Tibial artery (tissue), 4 donors: ENCODE measurements around the gene MICAL2.
A peak's percentile ranks its signal among the peaks of the same experiment; 100 is the strongest.

Experiments
- DNase-seq, 2 donors: peaks; one replicate each; pipeline ENCODE4 v3.0.0-alpha.2; 2019
- H3K27ac ChIP-seq, 2 donors: fragments of 200-600 bp; sonication (generic) in 1 of 2; 1 replicate in 1 of 2; 2 replicates in 1 of 2; pipeline ENCODE4 v1.5.1; 2018 to 2019; ENCODE audit warnings: mild to moderate bottlenecking in 1 of 2
- H3K27me3 ChIP-seq, 2 donors: fragments of 200-600 bp; sonication (generic) in 1 of 2; one replicate each; pipeline versions ENCODE4 v1.5.1 to v1.6.0; 2016 to 2019
- H3K36me3 ChIP-seq, 3 donors: fragments of 200-600 bp; sonication (generic) in 2 of 3; one replicate each; pipeline ENCODE4 v1.5.1; 2016 to 2019; ENCODE audit warnings: mild to moderate bottlenecking in 2 of 3
- H3K4me1 ChIP-seq, 4 donors: fragments of 200-600 bp; sonication (generic) in 2 of 4; 1 replicate in 3 of 4; 2 replicates in 1 of 4; pipeline ENCODE4 v1.5.1; 2016 to 2019
- H3K4me3 ChIP-seq, 2 donors: fragments of 200-600 bp; sonication (generic) in 1 of 2; 1 replicate in 1 of 2; 2 replicates in 1 of 2; pipeline ENCODE4 v1.5.1; 2018 to 2019; ENCODE audit warnings: mild to moderate bottlenecking in 2 of 2
- H3K9me3 ChIP-seq, 3 donors: fragments of 200-600 bp; sonication (generic) in 1 of 3; one replicate each; pipeline ENCODE4 v1.5.1; 2016 to 2019
- intact Hi-C: fragments of 100-400 bp; cut with DNase I; formaldehyde crosslinking; loops from one replicate; pipeline ENCODE4 v1.15.0; 2023; ENCODE audit warnings: low total_unique reads
- TF ChIP-seq, protein P1 (sequence below), 2 experiments: fragments of 200-600 bp in 1 of 2; fragments of 450-650 bp in 1 of 2; IDR thresholded peaks; one replicate each; pipeline ENCODE4 v1.5.1; 2017 to 2019; ENCODE audit warnings: antibody characterized with exemption in 2 of 2, mild to moderate bottlenecking in 1 of 2, moderate library complexity in 1 of 2

MICAL2 gene

DNA sequence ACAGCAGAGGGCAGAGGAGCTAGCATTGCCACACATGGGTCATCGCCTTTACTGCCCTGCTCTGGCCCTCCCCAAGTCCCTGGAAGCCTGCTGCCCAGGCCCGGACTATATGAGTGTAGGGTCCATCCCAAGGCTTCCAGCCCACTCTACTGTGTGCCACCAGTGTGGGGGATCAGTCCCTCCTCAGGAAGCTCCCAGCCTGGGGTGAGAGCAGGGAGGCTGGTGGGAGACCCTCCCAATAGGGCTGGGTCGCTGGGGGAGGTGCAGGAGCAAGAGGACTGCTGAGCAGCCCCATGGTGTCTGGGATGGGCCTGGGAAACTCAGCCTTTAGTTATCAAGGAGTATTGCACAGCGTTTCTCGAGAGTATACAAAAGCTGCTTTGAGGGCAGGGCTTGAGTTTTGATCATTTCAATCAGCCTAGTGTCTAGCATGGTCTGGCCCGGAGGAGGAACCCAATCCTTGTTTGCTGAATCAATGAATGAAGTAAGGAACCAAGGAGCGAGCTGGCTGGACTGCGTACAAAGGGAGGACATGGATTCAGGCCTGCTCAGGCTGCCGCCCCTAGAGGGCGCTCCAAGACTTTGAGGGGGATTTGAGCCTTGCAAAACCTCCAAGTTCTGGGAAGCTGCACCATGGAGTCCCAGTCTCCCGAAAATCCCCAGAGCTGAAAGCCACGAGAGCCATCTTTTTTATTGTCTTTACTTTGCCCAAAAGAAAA lies 178.0 kb downstream of the MICAL2 start:
- H3K36me3 ChIP-seq, result no peaks in the 10 kb centered on the region
- no peak overlapping the region for H3K4me3 ChIP-seq
- H3K27me3 ChIP-seq, result no peaks in the 10 kb centered on the region
- intact Hi-C loops, result no loop called here
- TF ChIP-seq, protein P1, sequence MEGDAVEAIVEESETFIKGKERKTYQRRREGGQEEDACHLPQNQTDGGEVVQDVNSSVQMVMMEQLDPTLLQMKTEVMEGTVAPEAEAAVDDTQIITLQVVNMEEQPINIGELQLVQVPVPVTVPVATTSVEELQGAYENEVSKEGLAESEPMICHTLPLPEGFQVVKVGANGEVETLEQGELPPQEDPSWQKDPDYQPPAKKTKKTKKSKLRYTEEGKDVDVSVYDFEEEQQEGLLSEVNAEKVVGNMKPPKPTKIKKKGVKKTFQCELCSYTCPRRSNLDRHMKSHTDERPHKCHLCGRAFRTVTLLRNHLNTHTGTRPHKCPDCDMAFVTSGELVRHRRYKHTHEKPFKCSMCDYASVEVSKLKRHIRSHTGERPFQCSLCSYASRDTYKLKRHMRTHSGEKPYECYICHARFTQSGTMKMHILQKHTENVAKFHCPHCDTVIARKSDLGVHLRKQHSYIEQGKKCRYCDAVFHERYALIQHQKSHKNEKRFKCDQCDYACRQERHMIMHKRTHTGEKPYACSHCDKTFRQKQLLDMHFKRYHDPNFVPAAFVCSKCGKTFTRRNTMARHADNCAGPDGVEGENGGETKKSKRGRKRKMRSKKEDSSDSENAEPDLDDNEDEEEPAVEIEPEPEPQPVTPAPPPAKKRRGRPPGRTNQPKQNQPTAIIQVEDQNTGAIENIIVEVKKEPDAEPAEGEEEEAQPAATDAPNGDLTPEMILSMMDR (IDR thresholded peaks at IDR 0.05), result peak; percentile 71 to 85
- DNase-seq, result peak; percentile 84 to 93
- peak overlapping the region; percentile 75 to 91 for H3K27ac ChIP-seq
- no peaks in the 10 kb centered on the region for H3K9me3 ChIP-seq
- peaks cover 8 to 48% (median 35%) of the 10 kb centered on the region in 4 donors for H3K4me1 ChIP-seq

DNA sequence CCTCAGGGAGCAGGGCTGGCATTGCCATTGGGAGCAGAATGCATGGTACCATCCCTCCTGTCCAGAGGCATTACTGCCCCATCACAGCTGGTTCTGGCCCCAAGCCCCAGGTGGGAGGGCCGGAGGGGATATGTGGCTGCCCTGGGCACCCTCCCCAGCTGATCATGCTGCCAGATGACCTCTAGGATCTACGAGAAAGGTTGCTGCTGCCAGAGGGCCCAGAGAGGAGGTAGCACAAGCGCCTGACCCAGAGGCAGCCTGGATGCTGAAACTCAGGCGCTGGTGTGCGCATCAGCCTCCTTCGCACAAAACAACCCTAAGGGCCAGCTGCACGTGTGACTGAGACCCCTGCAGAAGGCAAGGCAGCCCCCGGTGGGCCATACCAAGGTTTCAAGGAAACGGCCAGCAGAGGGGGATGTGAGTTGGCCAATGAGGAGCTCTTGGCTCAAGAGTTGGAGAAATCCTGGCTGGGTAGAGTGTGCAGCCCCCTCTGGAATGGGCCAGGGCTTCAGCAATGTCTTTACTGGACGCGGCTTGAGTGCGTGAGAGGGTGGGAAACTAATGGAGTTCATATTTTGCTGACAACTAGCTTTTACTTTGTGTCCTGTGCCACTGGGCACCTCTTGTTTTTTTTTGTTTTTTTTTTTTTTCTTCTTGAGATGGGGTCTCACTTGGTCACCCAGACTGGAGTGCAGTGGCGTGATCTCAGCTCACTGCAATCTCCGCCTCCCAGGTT lies 178.7 kb downstream of the MICAL2 start:
- Histone ChIP-seq H3K4me1 (peaks cover 8 to 48% (median 35%) of the 10 kb centered on the region in 4 donors), H3K4me3 (no peak overlapping the region), H3K27me3 (no peaks in the 10 kb centered on the region), H3K9me3 (no peaks in the 10 kb centered on the region), H3K27ac (peak overlapping the region; percentile 75 to 91), H3K36me3 (no peaks in the 10 kb centered on the region)
- DNase-seq, result no peak
- TF ChIP-seq, protein P1 (IDR thresholded peaks at IDR 0.05), result no peak
- intact Hi-C loops, result no loop called here

DNA sequence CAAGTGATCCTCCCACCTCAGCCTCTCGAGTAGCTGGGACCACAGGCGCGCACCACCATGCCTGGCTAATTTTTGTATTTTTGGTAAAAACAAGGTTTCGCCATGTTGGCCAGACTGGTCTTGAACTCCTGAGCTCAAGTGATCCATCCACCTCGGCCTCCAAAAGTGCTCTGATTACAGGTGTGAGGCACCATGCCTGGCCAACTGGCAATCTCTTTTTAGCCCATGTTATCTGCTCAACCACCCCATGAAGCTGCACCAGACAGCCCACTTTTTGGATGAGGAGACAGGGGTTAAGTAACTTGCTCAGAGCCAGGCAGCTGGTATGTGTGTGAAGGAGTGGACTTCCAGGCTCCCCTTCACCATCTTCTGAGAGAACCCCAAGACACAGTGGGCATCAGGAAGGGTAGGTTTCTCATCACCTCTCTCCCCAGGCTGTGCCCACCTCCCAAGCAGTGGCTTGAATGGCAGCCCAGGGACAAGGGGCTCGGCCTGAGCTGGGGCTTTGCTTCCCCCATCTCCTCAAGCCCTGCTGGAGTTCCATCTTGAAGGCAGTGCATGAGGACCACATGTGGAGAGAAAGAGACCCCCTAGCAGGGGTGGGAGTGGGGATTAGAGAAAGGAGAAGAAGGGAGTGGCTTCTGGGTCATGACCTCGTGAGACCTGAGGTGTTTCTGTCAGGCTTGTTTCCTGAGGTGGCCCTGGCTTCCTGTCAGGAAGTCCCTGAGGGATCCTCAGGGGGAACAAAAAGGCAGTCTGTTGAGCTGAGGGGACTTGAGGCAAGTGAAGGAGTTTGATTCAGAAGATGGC lies 179.5 kb downstream of the MICAL2 start:
- H3K4me1 ChIP-seq, result peaks cover 8 to 42% (median 35%) of the 10 kb centered on the region in 4 donors
- no peaks in the 10 kb centered on the region for H3K27me3 ChIP-seq
- no peak overlapping the region for H3K4me3 ChIP-seq
- H3K36me3 ChIP-seq, result no peaks in the 10 kb centered on the region
- intact Hi-C loops, result no loop called here
- TF ChIP-seq, protein P1 (IDR thresholded peaks at IDR 0.05), result no peak
- no peak overlapping the region for H3K27ac ChIP-seq
- no peaks in the 10 kb centered on the region for H3K9me3 ChIP-seq
- DNase-seq, result no peak

DNA sequence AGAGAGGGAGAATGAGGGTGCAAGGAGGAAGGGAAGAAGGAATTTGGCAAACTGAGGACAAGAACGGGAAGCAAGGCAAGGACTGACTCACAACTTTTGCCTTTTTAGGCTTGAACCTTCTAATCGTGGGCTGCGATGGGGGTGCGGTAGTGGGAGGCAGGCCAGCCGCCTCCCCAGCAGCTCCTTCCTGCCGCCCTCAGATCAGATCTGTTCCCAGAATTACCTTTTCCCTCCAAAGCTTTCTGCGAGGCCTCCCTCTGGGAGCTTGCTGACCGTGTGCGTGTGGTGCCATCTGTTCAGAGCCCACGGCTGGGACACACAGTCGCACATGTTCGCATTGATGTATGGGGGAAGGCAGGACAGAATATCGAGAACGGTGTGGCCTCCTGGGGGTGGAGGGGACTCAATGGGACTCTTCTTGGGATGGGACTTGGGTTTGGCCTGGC lies 180.1 kb downstream of the MICAL2 start:
- TF ChIP-seq, protein P1 (IDR thresholded peaks at IDR 0.05), result no peak
- DNase-seq, result no peak
- intact Hi-C loops, result no loop called here
- H3K36me3 ChIP-seq, result no peaks in the 10 kb centered on the region
- no peaks in the 10 kb centered on the region for H3K9me3 ChIP-seq
- H3K4me1 ChIP-seq, result peaks cover 8 to 36% (median 33%) of the 10 kb centered on the region in 4 donors
- no peak overlapping the region for H3K4me3 ChIP-seq
- H3K27ac ChIP-seq, result no peak overlapping the region
- no peaks in the 10 kb centered on the region for H3K27me3 ChIP-seq

DNA sequence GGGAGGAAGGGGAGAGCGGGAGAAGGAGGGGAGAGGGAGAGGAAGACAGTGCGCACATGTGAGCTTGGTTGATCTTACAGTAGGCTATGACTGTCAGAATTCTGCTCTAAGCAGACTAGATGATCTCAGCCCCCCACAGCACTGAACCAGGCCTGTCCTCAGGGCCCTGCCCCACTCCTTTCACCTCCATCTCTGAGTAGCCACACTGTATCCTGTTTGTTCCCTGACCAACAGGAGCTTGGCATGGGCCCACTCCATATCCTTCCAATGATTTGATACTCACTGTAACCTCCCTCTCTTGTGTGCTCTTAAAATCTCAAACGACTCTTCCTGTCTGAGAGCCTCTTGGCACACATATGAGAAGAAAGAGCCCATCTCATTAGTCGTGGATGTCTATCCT lies 180.9 kb downstream of the MICAL2 start:
- DNase-seq, result no peak
- Histone ChIP-seq H3K4me1 (peaks cover 8 to 27% (median 24%) of the 10 kb centered on the region in 4 donors), H3K27me3 (no peaks in the 10 kb centered on the region), H3K9me3 (no peaks in the 10 kb centered on the region), H3K4me3 (no peak overlapping the region), H3K36me3 (no peaks in the 10 kb centered on the region), H3K27ac (no peak overlapping the region)
- TF ChIP-seq, protein P1 (IDR thresholded peaks at IDR 0.05), result no peak
- intact Hi-C loops, result no loop called here
